H1 (cell line): Measurements from ENCODE around the gene PLXDC2. TPM values are rescaled to one million over a fixed set of nuclear protein-coding genes. Genes with fewer than 3 reads are reported as not detected.

Experiments used
- BACH1 ChIP-seq: IDR thresholded peaks from 2 replicates; pipeline ENCODE4 v1.6.1; 2012; ENCODE audit warnings: low read length, improper control_type of control experiment
- JUN ChIP-seq: IDR thresholded peaks from 2 replicates; pipeline ENCODE4 v1.6.1; 2011; ENCODE audit warnings: low read depth, mild to moderate bottlenecking, improper control_type of control experiment, low read length
- KDM1A ChIP-seq: fragments of 200-600, 300-600 bp; sonication (generic); IDR thresholded peaks from 2 replicates; pipeline ENCODE4 v1.7.1; 2016; ENCODE audit warnings: mild to moderate bottlenecking, low read length, borderline replicate concordance
- POLR2AphosphoS5 ChIP-seq: IDR thresholded peaks from 2 replicates; pipeline ENCODE4 v1.6.1; 2011; ENCODE audit warnings: low read depth, low read length
- RBBP5 ChIP-seq: IDR thresholded peaks from 2 replicates; pipeline ENCODE4 v1.7.1; 2012; ENCODE audit warnings: low read depth, mild to moderate bottlenecking, inconsistent platforms, low read length, moderate library complexity, borderline replicate concordance
- RNF2 ChIP-seq: fragments of 200-900, 300-1000 bp; sonication (generic); IDR thresholded peaks from 2 replicates; pipeline ENCODE4 v1.7.1; 2016; ENCODE audit warnings: borderline replicate concordance, low read depth, mild to moderate bottlenecking, antibody characterized with exemption, low read length; ENCODE audit not compliant: poor library complexity, severe bottlenecking; ENCODE audit errors: missing control alignments
- SIN3A ChIP-seq, 2 experiments: IDR thresholded peaks in 1 of 2; conservative IDR thresholded peaks in 1 of 2; 2 replicates each; pipeline ENCODE4 v1.6.1; 2011 to 2012; ENCODE audit warnings: low read length in 2 of 2, improper control_type of control experiment in 1 of 2, low read depth in 1 of 2, mild to moderate bottlenecking in 1 of 2
- SIRT6 ChIP-seq: IDR thresholded peaks from one replicate; pipeline ENCODE4 v1.7.1; 2012; ENCODE audit warnings: low read length, inconsistent platforms
- SP2 ChIP-seq: IDR thresholded peaks from 2 replicates; pipeline ENCODE4 v1.6.1; 2012; ENCODE audit warnings: mild to moderate bottlenecking, low read length, inconsistent platforms
- TAF7 ChIP-seq: optimal IDR thresholded peaks from 2 replicates; pipeline ENCODE3; 2011; ENCODE audit warnings: low read depth, mild to moderate bottlenecking, inconsistent platforms, low read length, moderate library complexity, borderline replicate concordance
- polyA plus RNA-seq, 7 experiments: library from polyadenylated mRNA; depleted of rRNA in 3 of 7; stranded (reverse) in 5 of 7; unstranded in 2 of 7; fragments of >200 nt in 5 of 7; fragments of 200-250 nt in 2 of 7; gene quantifications; 1 replicate in 5 of 7; 2 replicates in 1 of 7; 4 replicates in 1 of 7; pipeline versions ENCODE4 v1.2.1 to v1.2.3, GENCODE V29; 2011 to 2013; ENCODE audit warnings: missing spikeins in 2 of 7, mixed read lengths in 2 of 7
- total RNA-seq: library from RNA; stranded (reverse); fragmentation: NEBNext Ultra II Directional; extraction: Animal tissue kit (Norgen Biotek cat#: 25700); gene quantifications from 2 replicates; pipeline ENCODE4 v1.2.1, GENCODE V29; 2021
- TF ChIP-seq, protein P1 (sequence below): fragments of 300-600 bp; sonication (generic); IDR thresholded peaks from 2 replicates; pipeline ENCODE4 v1.7.1; 2012; ENCODE audit warnings: low read length, moderate library complexity, mild to moderate bottlenecking, inconsistent platforms; ENCODE audit not compliant: insufficient replicate concordance

PLXDC2 gene
- total and polyA plus RNA-seq, 2 of the 8 experiments (the other 6 are each of a cell fraction or from before 2014, with no cell fraction given), result 23.0 to 40.5 TPM

DNA sequence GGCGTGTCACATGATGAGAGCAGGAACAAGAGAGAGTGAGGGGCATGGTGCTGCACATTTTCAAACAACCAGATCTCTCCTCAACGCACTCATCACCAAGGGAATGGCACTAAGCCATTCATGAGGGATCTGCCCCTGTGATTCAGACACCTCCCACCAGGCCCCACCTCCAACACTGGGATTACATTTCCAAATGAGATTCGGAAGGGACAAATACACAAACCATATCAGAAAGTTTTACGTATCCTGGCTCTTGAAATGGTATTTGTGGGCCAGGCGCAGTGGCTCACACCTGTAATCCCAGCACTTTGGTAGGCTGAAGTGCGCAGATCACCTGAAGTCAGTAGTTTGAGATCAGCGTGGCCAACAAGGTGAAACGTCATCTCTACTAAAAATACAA is 189.4 kb downstream of the PLXDC2 start (continued):
- TF ChIP-seq, protein P1, sequence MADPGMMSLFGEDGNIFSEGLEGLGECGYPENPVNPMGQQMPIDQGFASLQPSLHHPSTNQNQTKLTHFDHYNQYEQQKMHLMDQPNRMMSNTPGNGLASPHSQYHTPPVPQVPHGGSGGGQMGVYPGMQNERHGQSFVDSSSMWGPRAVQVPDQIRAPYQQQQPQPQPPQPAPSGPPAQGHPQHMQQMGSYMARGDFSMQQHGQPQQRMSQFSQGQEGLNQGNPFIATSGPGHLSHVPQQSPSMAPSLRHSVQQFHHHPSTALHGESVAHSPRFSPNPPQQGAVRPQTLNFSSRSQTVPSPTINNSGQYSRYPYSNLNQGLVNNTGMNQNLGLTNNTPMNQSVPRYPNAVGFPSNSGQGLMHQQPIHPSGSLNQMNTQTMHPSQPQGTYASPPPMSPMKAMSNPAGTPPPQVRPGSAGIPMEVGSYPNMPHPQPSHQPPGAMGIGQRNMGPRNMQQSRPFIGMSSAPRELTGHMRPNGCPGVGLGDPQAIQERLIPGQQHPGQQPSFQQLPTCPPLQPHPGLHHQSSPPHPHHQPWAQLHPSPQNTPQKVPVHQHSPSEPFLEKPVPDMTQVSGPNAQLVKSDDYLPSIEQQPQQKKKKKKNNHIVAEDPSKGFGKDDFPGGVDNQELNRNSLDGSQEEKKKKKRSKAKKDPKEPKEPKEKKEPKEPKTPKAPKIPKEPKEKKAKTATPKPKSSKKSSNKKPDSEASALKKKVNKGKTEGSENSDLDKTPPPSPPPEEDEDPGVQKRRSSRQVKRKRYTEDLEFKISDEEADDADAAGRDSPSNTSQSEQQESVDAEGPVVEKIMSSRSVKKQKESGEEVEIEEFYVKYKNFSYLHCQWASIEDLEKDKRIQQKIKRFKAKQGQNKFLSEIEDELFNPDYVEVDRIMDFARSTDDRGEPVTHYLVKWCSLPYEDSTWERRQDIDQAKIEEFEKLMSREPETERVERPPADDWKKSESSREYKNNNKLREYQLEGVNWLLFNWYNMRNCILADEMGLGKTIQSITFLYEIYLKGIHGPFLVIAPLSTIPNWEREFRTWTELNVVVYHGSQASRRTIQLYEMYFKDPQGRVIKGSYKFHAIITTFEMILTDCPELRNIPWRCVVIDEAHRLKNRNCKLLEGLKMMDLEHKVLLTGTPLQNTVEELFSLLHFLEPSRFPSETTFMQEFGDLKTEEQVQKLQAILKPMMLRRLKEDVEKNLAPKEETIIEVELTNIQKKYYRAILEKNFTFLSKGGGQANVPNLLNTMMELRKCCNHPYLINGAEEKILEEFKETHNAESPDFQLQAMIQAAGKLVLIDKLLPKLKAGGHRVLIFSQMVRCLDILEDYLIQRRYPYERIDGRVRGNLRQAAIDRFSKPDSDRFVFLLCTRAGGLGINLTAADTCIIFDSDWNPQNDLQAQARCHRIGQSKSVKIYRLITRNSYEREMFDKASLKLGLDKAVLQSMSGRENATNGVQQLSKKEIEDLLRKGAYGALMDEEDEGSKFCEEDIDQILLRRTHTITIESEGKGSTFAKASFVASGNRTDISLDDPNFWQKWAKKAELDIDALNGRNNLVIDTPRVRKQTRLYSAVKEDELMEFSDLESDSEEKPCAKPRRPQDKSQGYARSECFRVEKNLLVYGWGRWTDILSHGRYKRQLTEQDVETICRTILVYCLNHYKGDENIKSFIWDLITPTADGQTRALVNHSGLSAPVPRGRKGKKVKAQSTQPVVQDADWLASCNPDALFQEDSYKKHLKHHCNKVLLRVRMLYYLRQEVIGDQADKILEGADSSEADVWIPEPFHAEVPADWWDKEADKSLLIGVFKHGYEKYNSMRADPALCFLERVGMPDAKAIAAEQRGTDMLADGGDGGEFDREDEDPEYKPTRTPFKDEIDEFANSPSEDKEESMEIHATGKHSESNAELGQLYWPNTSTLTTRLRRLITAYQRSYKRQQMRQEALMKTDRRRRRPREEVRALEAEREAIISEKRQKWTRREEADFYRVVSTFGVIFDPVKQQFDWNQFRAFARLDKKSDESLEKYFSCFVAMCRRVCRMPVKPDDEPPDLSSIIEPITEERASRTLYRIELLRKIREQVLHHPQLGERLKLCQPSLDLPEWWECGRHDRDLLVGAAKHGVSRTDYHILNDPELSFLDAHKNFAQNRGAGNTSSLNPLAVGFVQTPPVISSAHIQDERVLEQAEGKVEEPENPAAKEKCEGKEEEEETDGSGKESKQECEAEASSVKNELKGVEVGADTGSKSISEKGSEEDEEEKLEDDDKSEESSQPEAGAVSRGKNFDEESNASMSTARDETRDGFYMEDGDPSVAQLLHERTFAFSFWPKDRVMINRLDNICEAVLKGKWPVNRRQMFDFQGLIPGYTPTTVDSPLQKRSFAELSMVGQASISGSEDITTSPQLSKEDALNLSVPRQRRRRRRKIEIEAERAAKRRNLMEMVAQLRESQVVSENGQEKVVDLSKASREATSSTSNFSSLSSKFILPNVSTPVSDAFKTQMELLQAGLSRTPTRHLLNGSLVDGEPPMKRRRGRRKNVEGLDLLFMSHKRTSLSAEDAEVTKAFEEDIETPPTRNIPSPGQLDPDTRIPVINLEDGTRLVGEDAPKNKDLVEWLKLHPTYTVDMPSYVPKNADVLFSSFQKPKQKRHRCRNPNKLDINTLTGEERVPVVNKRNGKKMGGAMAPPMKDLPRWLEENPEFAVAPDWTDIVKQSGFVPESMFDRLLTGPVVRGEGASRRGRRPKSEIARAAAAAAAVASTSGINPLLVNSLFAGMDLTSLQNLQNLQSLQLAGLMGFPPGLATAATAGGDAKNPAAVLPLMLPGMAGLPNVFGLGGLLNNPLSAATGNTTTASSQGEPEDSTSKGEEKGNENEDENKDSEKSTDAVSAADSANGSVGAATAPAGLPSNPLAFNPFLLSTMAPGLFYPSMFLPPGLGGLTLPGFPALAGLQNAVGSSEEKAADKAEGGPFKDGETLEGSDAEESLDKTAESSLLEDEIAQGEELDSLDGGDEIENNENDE, result no peak
- TF ChIP-seq SP2, result no peak
- TF ChIP-seq KDM1A, result no peak
- no peak for TF ChIP-seq SIRT6
- TF ChIP-seq RBBP5, result no peak
- no peak for TF ChIP-seq BACH1
- TF ChIP-seq RNF2, result no peak
- no peak for TF ChIP-seq SIN3A (conservative IDR thresholded peaks at IDR 0.05 in 1 of 2, IDR thresholded peaks at IDR 0.05 in 1 of 2; ENCODE audit: low read depth in 1 of 2, low read length in 2 of 2)
- no peak for TF ChIP-seq TAF7
- TF ChIP-seq JUN, result no peak
- TF ChIP-seq POLR2AphosphoS5, result no peak
- TF ChIP-seq, all 59 proteins: peak for 0
